Measurements from ENCODE around the gene CRK. TPM values are rescaled to one million over a fixed set of nuclear protein-coding genes. Genes with fewer than 3 reads are reported as not detected.
"Not testable (repeated sequence)": the region's sequence is repeated elsewhere in the genome, so short reads cannot be mapped to it uniquely, and the experiment has no call there.

Gene CRK
- total and polyA plus RNA-seq, 5 experiments from 2014 or later, result 18.8 to 27.6 (median 22.0) TPM

DNA sequence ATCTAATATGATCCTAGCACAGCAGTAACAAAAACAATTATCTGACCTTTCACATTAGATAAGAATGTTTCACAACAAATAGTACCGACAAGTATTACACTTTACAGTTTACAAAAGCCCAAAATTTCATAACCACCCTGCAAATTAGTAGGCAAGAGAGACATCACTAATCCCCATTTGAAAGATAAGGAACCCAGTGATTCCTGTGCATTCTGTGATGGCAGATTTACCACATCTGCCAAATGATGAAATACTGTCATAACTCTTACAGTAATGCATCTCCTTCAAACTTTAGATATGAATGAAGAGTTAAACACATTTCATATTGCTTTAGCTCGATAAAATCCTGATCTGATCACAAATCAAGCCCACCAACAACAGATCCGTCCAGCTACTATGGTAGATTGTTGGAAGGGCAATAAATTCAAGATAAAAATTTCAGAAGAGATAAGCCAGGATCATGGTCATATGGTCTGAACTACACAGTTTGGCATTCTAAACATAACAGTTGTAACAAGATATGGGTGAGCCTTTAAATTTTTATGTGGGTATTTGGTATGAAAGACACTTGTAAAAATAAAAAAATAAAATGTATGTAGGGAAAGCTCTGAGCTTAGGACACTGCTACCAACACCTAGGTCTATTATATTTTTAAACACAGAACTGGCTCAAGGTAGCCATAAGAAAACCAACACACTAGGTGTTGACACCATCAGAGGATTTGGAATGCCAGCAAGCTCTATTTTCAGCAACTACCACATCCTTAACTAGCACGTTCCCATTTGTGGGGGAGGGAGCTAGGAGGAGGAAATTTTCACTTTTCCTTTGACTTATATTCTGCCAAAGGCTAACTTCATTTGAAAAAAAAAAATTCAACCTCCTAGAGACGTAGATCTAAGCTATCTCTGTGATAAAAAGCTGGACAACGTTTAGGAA, 65.3 kb downstream of the CRK start:
- Mint-ChIP-seq H3K27me3 (no peaks in the 10 kb centered on the region), H3K4me1 (peaks cover 18 to 92% (median 83%) of the 10 kb centered on the region in 4 donors), H3K36me3 (peaks cover 0 to 34% (median 0%) of the 10 kb centered on the region in 3 donors), H3K9me3 (no peaks in the 10 kb centered on the region), H3K4me3 (peak overlapping the region in 9 of 10 donors; percentile 16 to 75 (median 49)), H3K27ac (peak overlapping the region in 8 of 10 donors; percentile 2 to 78 (median 42))
- DNase-seq (no peak), ATAC-seq (no peak)
- POLR2A ChIA-PET, result interaction anchor here (0.6 to 1.5 kb wide), 3 partner anchors 9 to 32 kb away, joined by 3 to 10 read pairs (median 5); partner anchors contain the start of gene YWHAE

DNA sequence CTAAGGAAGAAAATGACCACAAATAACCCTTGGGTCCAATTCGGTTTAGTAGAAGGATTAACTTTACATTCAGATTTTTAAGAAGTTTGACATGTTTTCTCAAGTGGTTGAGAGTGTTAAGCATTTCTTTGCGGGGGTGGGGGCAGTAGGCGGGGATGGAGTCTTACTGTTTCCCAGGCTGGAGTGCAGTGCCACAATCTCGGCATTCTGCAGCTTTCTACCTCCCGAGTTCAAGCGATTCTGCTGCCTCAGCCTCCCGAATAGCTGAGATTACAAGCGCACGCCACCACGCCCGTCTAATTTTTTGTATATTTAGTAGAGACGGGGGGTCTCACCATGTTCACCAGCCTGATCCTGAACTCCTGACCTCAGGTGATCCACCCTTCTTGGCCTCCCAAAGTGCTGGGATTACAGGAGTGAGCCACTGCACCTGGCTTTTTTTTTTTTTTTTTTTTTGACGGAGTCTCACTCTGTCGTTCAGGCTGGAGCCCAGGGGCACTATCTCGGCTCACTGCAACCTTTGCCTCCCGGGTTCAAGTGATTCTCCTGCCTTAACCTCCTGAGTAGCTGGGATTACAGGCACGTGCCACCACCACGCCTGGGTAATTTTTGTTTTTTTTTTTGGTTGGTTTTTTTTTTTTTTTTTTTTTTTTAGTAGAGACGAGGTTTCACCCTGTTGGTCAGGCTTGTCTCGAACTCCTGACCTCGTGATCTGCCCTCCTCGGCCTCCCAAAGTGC, 68.4 kb downstream of the CRK start:
- peak overlapping the region in 5 of 10 donors; percentile 5 to 26 (median 18) for H3K4me3 Mint-ChIP-seq
- H3K27me3 Mint-ChIP-seq, DNase-seq, POLR2A ChIA-PET, ATAC-seq, H3K9me3 Mint-ChIP-seq: not testable (repeated sequence)
- H3K36me3 Mint-ChIP-seq, result peaks cover 0 to 31% (median 0%) of the 10 kb centered on the region in 3 donors
- H3K27ac Mint-ChIP-seq, result peak overlapping the region in 8 of 10 donors; percentile 2 to 43 (median 27)
- H3K4me1 Mint-ChIP-seq, result peaks cover 13 to 88% (median 73%) of the 10 kb centered on the region in 4 donors

DNA sequence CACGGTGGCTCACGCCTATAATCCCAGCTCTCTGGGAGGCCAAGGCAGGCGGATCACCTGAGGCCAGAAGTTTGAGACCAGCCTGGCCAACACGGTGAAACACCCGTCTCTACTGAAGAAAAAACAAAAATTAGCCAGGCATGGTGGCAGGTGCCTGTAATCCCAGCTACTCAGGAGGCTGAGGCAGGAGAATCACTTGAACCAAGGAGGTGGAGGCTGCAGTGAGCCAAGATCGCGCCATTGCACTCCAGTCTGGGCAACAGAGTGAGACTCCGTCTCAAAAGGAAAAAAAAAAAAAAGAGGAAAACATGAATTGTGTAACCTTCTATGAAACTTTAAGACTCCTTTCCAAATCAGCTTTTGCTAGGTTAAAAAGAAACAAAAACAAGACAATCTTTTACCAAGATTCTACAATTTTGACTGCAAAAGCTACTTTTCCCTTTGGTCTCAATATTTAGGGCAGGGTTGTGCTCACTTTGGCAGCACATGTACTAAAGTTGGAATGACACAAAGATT, 69.3 kb downstream of the CRK start:
- not testable (repeated sequence) for ATAC-seq, DNase-seq, H3K9me3 Mint-ChIP-seq, H3K27me3 Mint-ChIP-seq
- peak overlapping the region in 8 of 10 donors; percentile 5 to 82 (median 56) for H3K27ac Mint-ChIP-seq
- H3K4me3 Mint-ChIP-seq, result peak overlapping the region in 7 of 10 donors; percentile 16 to 60 (median 33)
- POLR2A ChIA-PET, result interaction anchor here (0.5 to 0.9 kb wide), 3 partner anchors 13 to 76 kb away, joined by 3 to 4 read pairs (median 3); partner anchors contain the start of gene YWHAE
- H3K36me3 Mint-ChIP-seq, result peaks cover 0 to 26% (median 0%) of the 10 kb centered on the region in 3 donors
- peaks cover 9 to 86% (median 67%) of the 10 kb centered on the region in 4 donors for H3K4me1 Mint-ChIP-seq

DNA sequence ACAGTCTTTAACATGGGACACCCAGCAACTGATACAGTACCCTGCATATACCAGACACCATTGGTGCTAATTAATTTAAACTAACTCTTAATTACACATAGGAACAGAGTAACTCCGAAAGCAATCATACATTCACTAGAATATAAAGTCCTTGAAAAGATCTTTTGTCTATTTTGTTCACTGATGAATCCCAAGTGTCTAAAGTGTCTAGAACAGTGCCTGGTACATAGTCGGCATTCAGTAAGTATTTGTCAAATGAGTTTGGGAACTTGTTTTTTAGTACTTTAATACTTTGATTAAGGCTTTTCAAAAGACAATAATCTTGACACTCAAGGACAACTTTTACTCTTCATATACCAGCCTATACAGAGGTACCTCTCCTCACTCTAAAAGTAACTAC, 69.8 kb downstream of the CRK start:
- Mint-ChIP-seq H3K4me3 (peak overlapping the region in 5 of 10 donors; percentile 16 to 60 (median 36)), H3K4me1 (peaks cover 11 to 86% (median 67%) of the 10 kb centered on the region in 4 donors), H3K27me3 (no peaks in the 10 kb centered on the region), H3K9me3 (no peaks in the 10 kb centered on the region), H3K36me3 (peaks cover 0 to 29% (median 0%) of the 10 kb centered on the region in 3 donors), H3K27ac (peak overlapping the region in 8 of 10 donors; percentile 5 to 82 (median 68))
- POLR2A ChIA-PET, result interaction anchor here (0.5 to 0.9 kb wide), 3 partner anchors 14 to 77 kb away, joined by 3 to 4 read pairs (median 3); partner anchors contain the start of gene YWHAE
- ATAC-seq, result peak in 1 of 2 donors; percentile 39
- DNase-seq, result no peak

DNA sequence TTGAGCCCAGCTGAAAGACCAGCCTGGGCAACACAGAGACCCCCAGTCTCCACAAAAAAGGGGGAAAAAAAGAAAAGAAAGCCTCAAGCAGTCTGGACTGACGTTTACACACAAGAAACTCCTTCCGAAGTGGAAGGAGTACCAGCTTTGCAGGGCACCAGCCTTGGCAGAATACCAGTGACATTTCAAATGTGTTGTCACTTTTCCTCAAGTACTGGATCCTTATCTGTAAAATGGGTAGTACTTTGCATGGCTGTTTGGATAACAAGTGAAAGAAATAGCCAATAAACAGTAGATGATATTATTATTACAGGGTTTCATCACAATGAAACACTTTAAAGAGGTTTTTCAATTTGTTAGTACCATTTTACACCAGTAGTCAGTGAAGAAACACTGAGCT, 70.2 kb downstream of the CRK start:
- peak overlapping the region in 4 of 10 donors; percentile 7 to 66 (median 18) for H3K27ac Mint-ChIP-seq
- POLR2A ChIA-PET, result no interaction called here
- peak overlapping the region in 2 of 10 donors; percentile 5 to 20 for H3K4me3 Mint-ChIP-seq
- no peak for ATAC-seq
- H3K27me3 Mint-ChIP-seq, result no peaks in the 10 kb centered on the region
- peaks cover 0 to 30% (median 0%) of the 10 kb centered on the region in 3 donors for H3K36me3 Mint-ChIP-seq
- H3K4me1 Mint-ChIP-seq, result peaks cover 11 to 85% (median 67%) of the 10 kb centered on the region in 4 donors
- H3K9me3 Mint-ChIP-seq, result no peaks in the 10 kb centered on the region
- DNase-seq, result no peak

DNA sequence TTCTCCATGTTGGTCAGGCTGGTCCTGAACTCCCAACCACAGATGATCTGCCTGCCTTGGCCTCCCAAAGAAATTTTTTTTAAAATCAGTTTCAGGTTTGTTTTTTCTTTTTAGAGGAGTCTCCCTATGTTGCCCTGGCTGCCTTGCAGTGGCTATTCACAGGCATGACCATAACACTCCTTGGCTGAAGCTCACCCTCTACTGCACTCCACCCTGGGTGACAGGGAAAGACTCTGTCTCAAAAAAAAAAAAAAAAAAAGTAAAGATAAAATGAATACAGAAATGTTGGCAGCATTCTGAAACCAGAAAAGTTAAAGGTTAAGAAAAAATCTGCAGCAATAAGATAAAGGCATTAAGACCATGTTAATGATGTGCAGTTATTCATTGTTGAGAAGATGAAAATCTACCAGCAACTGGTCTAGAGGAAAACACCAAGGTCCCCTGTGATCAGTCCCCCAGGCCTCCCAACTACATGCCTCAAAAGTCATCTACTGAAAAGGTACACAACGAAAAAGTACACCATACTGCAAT, 71.1 kb downstream of the CRK start:
- ATAC-seq (no peak), DNase-seq (no peak)
- no peaks in the 10 kb centered on the region for H3K9me3 Mint-ChIP-seq
- H3K27me3 Mint-ChIP-seq, result no peaks in the 10 kb centered on the region
- peak overlapping the region in 5 of 10 donors; percentile 5 to 47 (median 23) for H3K4me3 Mint-ChIP-seq
- POLR2A ChIA-PET, result interaction anchor here (0.5 to 0.7 kb wide), 2 partner anchors 62 to 1008 kb away, joined by 3 to 4 read pairs; no protein-coding TSS in a partner anchor
- peak overlapping the region in 7 of 10 donors; percentile 22 to 75 (median 56) for H3K27ac Mint-ChIP-seq
- peaks cover 10 to 85% (median 68%) of the 10 kb centered on the region in 4 donors for H3K4me1 Mint-ChIP-seq
- H3K36me3 Mint-ChIP-seq, result peaks cover 0 to 32% (median 0%) of the 10 kb centered on the region in 3 donors

DNA sequence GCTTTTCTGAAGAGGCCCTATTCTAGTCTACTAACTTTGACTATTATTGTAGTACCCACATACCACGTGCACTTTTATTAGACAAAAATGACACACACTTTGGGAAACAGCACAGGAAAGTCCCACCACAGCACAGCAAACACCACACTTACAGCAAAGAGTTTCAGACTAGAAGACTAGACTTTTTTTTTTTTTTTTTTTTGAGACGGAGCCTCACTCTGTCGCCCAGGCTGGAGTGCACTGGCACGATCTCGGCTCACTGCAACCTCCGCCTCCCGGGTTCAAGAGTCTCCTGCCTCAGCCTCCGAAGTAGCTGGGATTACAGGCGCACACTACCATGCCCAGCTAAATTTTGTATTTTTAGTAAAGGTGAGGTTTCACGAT, 76.1 kb downstream of the CRK start:
- H3K9me3 Mint-ChIP-seq, result no peaks in the 10 kb centered on the region
- ATAC-seq, result peak; percentile 41 to 55
- peaks cover 33 to 91% (median 79%) of the 10 kb centered on the region in 4 donors for H3K4me1 Mint-ChIP-seq
- POLR2A ChIA-PET, result interaction anchor here (1.1 to 1.2 kb wide), 2 partner anchors 38 to 135 kb away, joined by 3 read pairs; no protein-coding TSS in a partner anchor
- peak overlapping the region; percentile 15 to 89 (median 60) for H3K27ac Mint-ChIP-seq
- DNase-seq, result peak in 1 of 10 donors; percentile 18
- peaks cover 0 to 50% (median 0%) of the 10 kb centered on the region in 3 donors for H3K36me3 Mint-ChIP-seq
- no peaks in the 10 kb centered on the region for H3K27me3 Mint-ChIP-seq
- peak overlapping the region in 9 of 10 donors; percentile 4 to 76 (median 61) for H3K4me3 Mint-ChIP-seq

DNA sequence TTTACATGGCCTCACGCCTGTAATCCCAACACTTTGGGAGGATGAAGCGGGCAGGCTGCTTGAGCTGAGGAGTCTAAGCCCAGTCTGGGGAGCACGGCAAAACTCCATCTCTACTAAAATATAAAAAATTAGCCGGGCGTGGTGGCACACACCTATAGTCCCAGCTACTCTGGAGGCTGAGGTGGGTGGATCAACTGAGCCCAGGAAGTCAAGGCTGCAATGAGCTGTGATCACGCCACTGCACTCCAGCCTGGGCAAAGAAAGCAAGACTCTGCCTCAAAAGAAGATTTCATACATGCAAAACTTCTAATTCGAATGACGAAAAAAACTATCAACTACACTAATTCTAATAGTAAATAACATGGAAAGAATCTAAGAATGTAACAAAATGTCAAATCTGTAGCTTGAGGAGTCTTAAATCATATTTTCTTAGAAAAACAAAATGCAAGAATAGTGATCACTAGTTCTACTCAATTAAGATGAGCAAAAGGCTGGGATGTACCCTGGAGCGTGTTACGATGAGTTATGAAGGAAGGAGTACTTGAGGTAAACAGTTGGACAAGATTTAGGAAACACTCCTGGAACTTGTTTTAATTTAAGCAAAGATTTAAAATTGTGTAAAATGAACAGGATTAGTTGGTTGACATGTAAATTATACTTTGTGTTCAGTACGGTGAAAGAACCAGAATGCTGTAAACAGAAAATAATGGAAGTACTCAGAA, 76.7 kb downstream of the CRK start:
- Mint-ChIP-seq H3K36me3 (peaks cover 0 to 48% (median 0%) of the 10 kb centered on the region in 3 donors), H3K4me3 (peak overlapping the region in 9 of 10 donors; percentile 24 to 76 (median 61)), H3K4me1 (peaks cover 39 to 92% (median 82%) of the 10 kb centered on the region in 4 donors), H3K27me3 (no peaks in the 10 kb centered on the region), H3K9me3 (no peaks in the 10 kb centered on the region), H3K27ac (peak overlapping the region; percentile 15 to 89 (median 47))
- DNase-seq (no peak), ATAC-seq (peak in 1 of 2 donors; percentile 22)
- POLR2A ChIA-PET, result interaction anchor here (1.1 kb wide), 1 partner anchor 37 kb away, joined by 3 read pairs; no protein-coding TSS in a partner anchor

DNA sequence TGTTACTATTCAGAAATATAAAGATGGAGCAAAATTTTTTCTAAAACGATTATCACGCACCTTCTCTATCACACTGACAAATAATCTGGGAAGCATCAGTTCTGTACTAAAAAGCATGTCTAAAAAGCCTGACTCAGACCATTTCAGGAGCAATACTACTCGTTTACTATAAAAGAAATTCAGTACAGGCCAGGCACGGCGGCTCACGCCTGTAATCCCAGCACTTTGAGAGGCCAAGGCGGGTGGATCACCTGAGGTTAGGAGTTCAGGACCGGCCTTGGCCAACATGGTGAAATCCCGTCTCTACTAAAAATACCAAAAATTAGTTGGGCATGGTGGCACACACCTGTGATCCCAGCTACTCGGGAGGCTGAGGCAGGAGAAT, 77.6 kb downstream of the CRK start:
- Mint-ChIP-seq H3K4me1 (peaks cover 40 to 97% (median 87%) of the 10 kb centered on the region in 4 donors), H3K36me3 (peaks cover 0 to 52% (median 0%) of the 10 kb centered on the region in 3 donors), H3K4me3 (peak overlapping the region in 5 of 10 donors; percentile 7 to 43 (median 39)), H3K27ac (peak overlapping the region in 7 of 10 donors; percentile 14 to 89 (median 68))
- not testable (repeated sequence) for H3K27me3 Mint-ChIP-seq, DNase-seq, H3K9me3 Mint-ChIP-seq, ATAC-seq
- POLR2A ChIA-PET, result interaction anchor here (0.8 kb wide), 1 partner anchor 247 kb away, joined by 5 read pairs; no protein-coding TSS in a partner anchor

DNA sequence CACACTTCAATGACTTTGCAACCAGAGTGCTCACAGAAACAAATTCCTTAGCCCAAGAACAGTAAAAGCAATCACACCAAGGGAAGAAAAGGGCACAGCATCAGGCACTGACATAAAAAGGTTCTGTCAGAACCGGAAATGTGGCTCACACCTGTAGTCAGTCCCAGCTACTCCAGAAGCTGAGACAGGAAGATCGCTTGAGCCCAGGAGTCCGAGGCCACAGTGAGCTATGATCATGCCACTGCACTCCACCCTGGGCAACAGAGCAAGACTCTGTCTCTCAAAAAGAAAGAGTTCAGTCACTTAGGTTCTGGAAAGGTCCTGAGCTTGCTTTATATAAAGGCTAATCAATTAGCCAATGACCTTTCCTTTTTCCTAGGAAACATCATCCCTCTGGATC, 78.7 kb downstream of the CRK start:
- peaks cover 43 to 96% (median 92%) of the 10 kb centered on the region in 4 donors for H3K4me1 Mint-ChIP-seq
- peaks cover 0 to 56% (median 0%) of the 10 kb centered on the region in 3 donors for H3K36me3 Mint-ChIP-seq
- H3K4me3 Mint-ChIP-seq, result peak overlapping the region in 8 of 10 donors; percentile 4 to 59 (median 41)
- POLR2A ChIA-PET, result interaction anchor here (1.0 to 1.1 kb wide), 2 partner anchors 12 to 22 kb away, joined by 3 to 4 read pairs; no protein-coding TSS in a partner anchor
- no peaks in the 10 kb centered on the region for H3K27me3 Mint-ChIP-seq
- ATAC-seq (no peak), DNase-seq (no peak)
- no peaks in the 10 kb centered on the region for H3K9me3 Mint-ChIP-seq
- H3K27ac Mint-ChIP-seq, result peak overlapping the region; percentile 49 to 93 (median 68)

DNA sequence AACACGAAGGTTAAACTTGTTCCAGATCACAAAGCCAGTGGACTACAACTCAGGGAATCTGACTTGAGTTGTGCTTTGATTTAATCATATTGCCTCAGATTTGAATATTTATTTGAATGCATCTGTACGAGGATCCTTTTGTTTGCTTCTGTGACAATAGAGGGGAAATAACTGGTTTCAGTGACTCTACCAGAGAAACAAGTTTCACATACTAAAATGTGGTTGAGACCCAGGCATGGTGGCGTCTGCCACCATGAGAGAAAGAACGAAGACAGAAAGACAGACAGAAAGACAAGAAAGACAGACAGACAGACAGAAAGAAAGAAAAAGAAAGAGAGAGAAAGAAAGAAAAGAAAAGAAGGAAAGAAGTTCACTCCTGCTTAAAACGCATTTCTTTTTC, 80.0 kb downstream of the CRK start:
- peak overlapping the region; percentile 20 to 84 (median 72) for H3K4me3 Mint-ChIP-seq
- DNase-seq (no peak), ATAC-seq (peak in 1 of 2 donors; percentile 11)
- H3K9me3 Mint-ChIP-seq, result no peaks in the 10 kb centered on the region
- H3K4me1 Mint-ChIP-seq, result peaks cover 42 to 94% (median 88%) of the 10 kb centered on the region in 4 donors
- POLR2A ChIA-PET, result interaction anchor here (0.9 to 1.0 kb wide), 2 partner anchors 23 to 80 kb away, joined by 4 to 5 read pairs; partner anchors contain the start of gene CRK
- peaks cover 0 to 58% (median 0%) of the 10 kb centered on the region in 3 donors for H3K36me3 Mint-ChIP-seq
- peak overlapping the region; percentile 15 to 93 (median 84) for H3K27ac Mint-ChIP-seq
- no peaks in the 10 kb centered on the region for H3K27me3 Mint-ChIP-seq

Data from naive thymus-derived CD8-positive, alpha-beta T cell (primary cell).